Measurements from ENCODE around the gene TMEM221.

- TF ChIP-seq YY1 (IDR thresholded peaks at IDR 0.05; ENCODE audit: insufficient read depth, insufficient read length) (no peak), ZNF274 (IDR thresholded peaks at IDR 0.05; ENCODE audit: low read depth, low read length) (no peak), SUZ12 (IDR thresholded peaks at IDR 0.05; ENCODE audit: extremely low read depth, insufficient read depth, insufficient read length) (no peak)
Measured at GRCh38 chr19:17467471-17468301, 19.2 kb upstream of the TMEM221 start.
